PC-9 (cell line): ENCODE results near the gene IFT122. TPM values are rescaled to one million over a fixed set of nuclear protein-coding genes. Genes with fewer than 3 reads are reported as not detected.

Experiments
- BruUV-seq: library from RNA; stranded (reverse); fragments of 400-500 nt; replicated peaks from 2 replicates; lab custom pipeline; 2021; lab: Mats Ljungman, UMichigan
- CTCF ChIA-PET: fragments of 300-600 bp; sonication (Branson Sonifier 250); formaldehyde crosslinking; loops from one replicate; lab custom pipeline; 2022; ENCODE audit warnings: antibody characterized with exemption; lab: Charles Lee
- POLR2A ChIA-PET: fragments of 300-600 bp; sonication (Branson Sonifier 250); formaldehyde crosslinking; loops from one replicate; lab custom pipeline; 2022; ENCODE audit warnings: antibody characterized with exemption; ENCODE audit not compliant: unreplicated experiment; lab: Charles Lee
- DNase-seq, 2 experiments: peaks; one replicate each; pipeline versions ENCODE4 v3.0.0 to v3.0.0-alpha.2; 2015 to 2022; ENCODE audit warnings: mixed read lengths in 1 of 2
- H2AFZ ChIP-seq: fragments of 200-600 bp; sonication (generic); 2 replicates; pipeline ENCODE4 v1.8.1; 2017; ENCODE audit warnings: antibody characterized with exemption
- H3F3A ChIP-seq: fragments of 200-600 bp; sonication (generic); 2 replicates; pipeline ENCODE4 v1.8.1; 2017; ENCODE audit warnings: antibody characterized with exemption, mild to moderate bottlenecking, low read depth; ENCODE audit not compliant: insufficient read depth
- H3K27ac ChIP-seq: fragments of 200-600 bp; sonication (generic); 2 replicates; pipeline ENCODE4 v1.6.1; 2016; ENCODE audit warnings: mixed run types
- H3K27me3 ChIP-seq: fragments of 200-600 bp; sonication (generic); 2 replicates; pipeline ENCODE4 v1.6.1; 2016; ENCODE audit warnings: low read depth, mixed run types; ENCODE audit not compliant: insufficient read depth
- H3K36me3 ChIP-seq: fragments of 200-600 bp; sonication (generic); 2 replicates; pipeline ENCODE4 v1.6.1; 2016; ENCODE audit warnings: low read depth, mixed run types
- H3K4me1 ChIP-seq: fragments of 200-600 bp; sonication (generic); replicated peaks from 2 replicates; pipeline ENCODE4 v1.6.1; 2016; ENCODE audit warnings: mixed run types; ENCODE audit not compliant: insufficient read depth
- H3K4me2 ChIP-seq: fragments of 200-600 bp; sonication (generic); 2 replicates; pipeline ENCODE4 v1.6.1; 2017; ENCODE audit warnings: mixed run types
- H3K4me3 ChIP-seq: fragments of 200-600 bp; sonication (generic); 2 replicates; pipeline ENCODE4 v1.6.1; 2016; ENCODE audit warnings: mixed run types
- H3K79me2 ChIP-seq: fragments of 200-600 bp; sonication (generic); 2 replicates; pipeline ENCODE4 v1.6.1; 2017; ENCODE audit warnings: low read depth, mixed run types
- H3K9me2 ChIP-seq: fragments of 200-600 bp; sonication (generic); 2 replicates; pipeline ENCODE4 v1.8.1; 2017; ENCODE audit warnings: mild to moderate bottlenecking; ENCODE audit not compliant: insufficient read depth
- H3K9me3 ChIP-seq: fragments of 200-600 bp; sonication (generic); 2 replicates; pipeline ENCODE4 v1.8.1; 2016; ENCODE audit warnings: low read depth; ENCODE audit not compliant: insufficient read depth
- H4K20me1 ChIP-seq: fragments of 200-600 bp; sonication (generic); 2 replicates; pipeline ENCODE4 v1.8.1; 2017; ENCODE audit not compliant: insufficient read depth
- EZH2 ChIP-seq: fragments of 200-600 bp; sonication (generic); IDR thresholded peaks from 2 replicates; pipeline ENCODE4 v1.8.0; 2017; ENCODE audit warnings: antibody characterized with exemption, low read depth
- intact Hi-C: fragments of 100-400 bp; cut with micrococcal nuclease; formaldehyde crosslinking; loops from one replicate; pipeline ENCODE4 v1.10.0; 2022; ENCODE audit not compliant: unreplicated experiment
- total RNA-seq: library from RNA; stranded (reverse); gene quantifications from 2 replicates; pipeline ENCODE4 v1.2.3, GENCODE V29; 2021
- TF ChIP-seq, protein P1 (sequence below): fragments of 200-600 bp; sonication (generic); conservative IDR thresholded peaks from 2 replicates; pipeline ENCODE4 v1.6.1; 2017; ENCODE audit warnings: mixed run types, antibody characterized with exemption, mild to moderate bottlenecking, moderate library complexity

IFT122 gene
- total RNA-seq, 1 experiment from 2014 or later, result 55.6 TPM

DNA sequence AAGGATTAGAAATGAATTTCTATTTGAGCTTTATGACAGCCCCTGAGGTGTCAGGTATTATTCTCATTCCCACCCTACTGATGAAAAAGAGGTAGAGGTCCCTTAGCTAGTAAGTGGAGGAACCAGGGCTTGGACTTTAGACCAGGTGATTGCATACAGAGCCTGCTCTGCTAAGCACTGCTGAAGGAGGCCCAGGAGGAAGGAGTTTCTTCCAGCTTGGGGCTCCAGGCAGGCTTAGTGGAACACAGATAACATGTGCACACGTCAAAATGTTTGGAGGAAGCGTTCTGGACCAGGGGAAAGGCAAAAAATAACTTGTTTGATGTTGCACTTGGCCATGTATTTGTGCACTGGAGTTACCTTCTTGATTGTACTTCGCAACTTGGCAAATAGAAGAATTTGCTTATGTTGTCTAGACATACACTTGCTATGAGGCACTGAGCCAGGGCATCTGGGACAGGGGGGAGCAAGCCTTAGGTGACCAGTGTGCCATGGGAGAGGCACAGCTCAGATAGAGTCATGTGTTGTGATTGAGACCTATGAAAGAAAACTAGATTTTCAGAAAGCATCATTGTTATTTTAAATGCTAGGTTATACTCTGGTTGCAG lies 22.4 kb downstream of the IFT122 start:
- H3K9me2 ChIP-seq, result no peaks in the 10 kb centered on the region
- no peak for DNase-seq
- peaks cover 31% of the 10 kb centered on the region for H3F3A ChIP-seq
- H3K4me2 ChIP-seq, result peak overlapping the region; percentile 60
- no peaks in the 10 kb centered on the region for H3K79me2 ChIP-seq
- H3K36me3 ChIP-seq, result 0 out of 2 replicates have a peak, but pooled peaks cover 4% of the 10 kb centered on the region
- H3K4me3 ChIP-seq, result no peak overlapping the region
- no peaks in the 10 kb centered on the region for H4K20me1 ChIP-seq
- POLR2A ChIA-PET, result no interaction called here
- CTCF ChIA-PET, result no interaction called here
- no peaks in the 10 kb centered on the region for H3K9me3 ChIP-seq
- H3K4me1 ChIP-seq, result peaks cover 33% of the 10 kb centered on the region
- H2AFZ ChIP-seq, result no peak overlapping the region
- H3K27me3 ChIP-seq, result no peaks in the 10 kb centered on the region
- intact Hi-C loops, result no loop called here
- TF ChIP-seq EZH2, result no peak
- TF ChIP-seq, protein P1, sequence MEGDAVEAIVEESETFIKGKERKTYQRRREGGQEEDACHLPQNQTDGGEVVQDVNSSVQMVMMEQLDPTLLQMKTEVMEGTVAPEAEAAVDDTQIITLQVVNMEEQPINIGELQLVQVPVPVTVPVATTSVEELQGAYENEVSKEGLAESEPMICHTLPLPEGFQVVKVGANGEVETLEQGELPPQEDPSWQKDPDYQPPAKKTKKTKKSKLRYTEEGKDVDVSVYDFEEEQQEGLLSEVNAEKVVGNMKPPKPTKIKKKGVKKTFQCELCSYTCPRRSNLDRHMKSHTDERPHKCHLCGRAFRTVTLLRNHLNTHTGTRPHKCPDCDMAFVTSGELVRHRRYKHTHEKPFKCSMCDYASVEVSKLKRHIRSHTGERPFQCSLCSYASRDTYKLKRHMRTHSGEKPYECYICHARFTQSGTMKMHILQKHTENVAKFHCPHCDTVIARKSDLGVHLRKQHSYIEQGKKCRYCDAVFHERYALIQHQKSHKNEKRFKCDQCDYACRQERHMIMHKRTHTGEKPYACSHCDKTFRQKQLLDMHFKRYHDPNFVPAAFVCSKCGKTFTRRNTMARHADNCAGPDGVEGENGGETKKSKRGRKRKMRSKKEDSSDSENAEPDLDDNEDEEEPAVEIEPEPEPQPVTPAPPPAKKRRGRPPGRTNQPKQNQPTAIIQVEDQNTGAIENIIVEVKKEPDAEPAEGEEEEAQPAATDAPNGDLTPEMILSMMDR, result no peak
- no TSS peak for BruUV-seq
- no peak overlapping the region; the same call in 1 of the 2 replicates for H3K27ac ChIP-seq

DNA sequence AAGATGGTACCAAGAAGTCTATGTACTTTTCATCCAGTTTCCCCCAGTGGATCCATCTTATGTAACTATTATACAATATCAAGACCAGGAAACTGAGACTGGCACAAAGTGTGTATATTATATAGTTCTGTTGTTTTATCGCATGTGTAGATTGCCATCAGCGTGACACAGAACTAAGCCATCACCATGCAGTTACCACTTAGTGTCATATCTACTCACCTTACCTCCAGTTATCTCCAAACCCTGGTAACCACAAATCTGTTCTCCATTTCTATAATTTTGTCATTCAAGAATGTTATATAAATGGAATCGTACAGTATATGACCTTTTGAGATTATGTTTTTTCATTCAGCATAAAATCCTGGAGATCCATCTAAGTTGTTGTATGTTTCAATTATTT lies 23.1 kb downstream of the IFT122 start:
- no peak overlapping the region for H2AFZ ChIP-seq
- no peaks in the 10 kb centered on the region for H3K9me3 ChIP-seq
- no peak overlapping the region for H3K4me2 ChIP-seq
- peaks cover 33% of the 10 kb centered on the region for H3K4me1 ChIP-seq
- POLR2A ChIA-PET, result no interaction called here
- no peaks in the 10 kb centered on the region for H3K9me2 ChIP-seq
- no peak overlapping the region for H3K4me3 ChIP-seq
- TF ChIP-seq, protein P1, result no peak
- no peak for TF ChIP-seq EZH2
- H3K79me2 ChIP-seq, result no peaks in the 10 kb centered on the region
- H3K27ac ChIP-seq, result no peak overlapping the region
- intact Hi-C loops, result no loop called here
- H3K36me3 ChIP-seq, result 0 out of 2 replicates have a peak, but pooled peaks cover 4% of the 10 kb centered on the region
- H4K20me1 ChIP-seq, result no peaks in the 10 kb centered on the region
- DNase-seq, result no peak
- H3F3A ChIP-seq, result peaks cover 31% of the 10 kb centered on the region
- BruUV-seq, result no TSS peak
- H3K27me3 ChIP-seq, result no peaks in the 10 kb centered on the region
- CTCF ChIA-PET, result no interaction called here

DNA sequence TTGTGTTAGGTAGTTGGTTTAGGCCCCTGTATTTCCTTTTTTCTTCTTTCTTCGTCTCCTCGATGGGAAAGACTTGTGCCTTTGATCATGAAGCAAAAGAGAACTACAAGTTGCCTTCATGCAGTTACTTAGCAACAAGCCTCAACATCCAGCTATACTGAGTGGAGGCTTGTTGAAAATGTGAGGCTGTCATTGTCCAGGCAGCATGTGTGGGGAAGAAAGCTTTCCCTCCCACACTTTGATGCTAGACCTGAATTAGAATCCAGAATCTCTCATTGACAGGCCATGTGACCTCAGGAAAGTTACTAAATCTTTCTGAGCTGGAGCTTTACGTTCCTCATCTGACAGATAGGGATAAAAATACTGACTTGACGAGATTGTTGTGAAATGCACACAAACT lies 23.7 kb downstream of the IFT122 start:
- CTCF ChIA-PET, result no interaction called here
- Histone ChIP-seq H3K9me3 (no peaks in the 10 kb centered on the region), H2AFZ (no peak overlapping the region), H4K20me1 (no peaks in the 10 kb centered on the region), H3K79me2 (no peaks in the 10 kb centered on the region), H3K4me1 (peaks cover 33% of the 10 kb centered on the region), H3K4me2 (no peak overlapping the region), H3F3A (peaks cover 31% of the 10 kb centered on the region), H3K4me3 (no peak overlapping the region), H3K36me3 (0 out of 2 replicates have a peak, but pooled peaks cover 4% of the 10 kb centered on the region), H3K9me2 (no peaks in the 10 kb centered on the region), H3K27me3 (no peaks in the 10 kb centered on the region), H3K27ac (no peak overlapping the region)
- TF ChIP-seq EZH2, result no peak
- TF ChIP-seq, protein P1, result no peak
- no peak for DNase-seq
- POLR2A ChIA-PET, result no interaction called here
- intact Hi-C loops, result no loop called here
- BruUV-seq, result no TSS peak
